Spleen (tissue), 11 donors: ENCODE results near the gene EBF4. TPM values are rescaled to one million over a fixed set of nuclear protein-coding genes. Genes with fewer than 3 reads are reported as not detected.

Experiments
- DNase-seq: peaks from one replicate; pipeline ENCODE4 v3.0.0-alpha.2; 2020
- H3K27ac ChIP-seq, 8 donors: fragments of 200-600 bp; sonication (generic) in 7 of 8; 1 replicate in 4 of 8; 2 replicates in 4 of 8; pipeline versions ENCODE4 v1.5.0 to v1.8.0; 2016 to 2021; ENCODE audit warnings: inconsistent platforms in 4 of 8, mild to moderate bottlenecking in 4 of 8, moderate library complexity in 1 of 8
- H3K27me3 ChIP-seq, 7 donors: fragments of 200-600 bp; sonication (generic) in 6 of 7; replicated peaks in 1 of 7; 1 replicate in 4 of 7; 2 replicates in 3 of 7; pipeline versions ENCODE4 v1.5.0 to v1.8.0; 2016 to 2021; ENCODE audit warnings: inconsistent platforms in 3 of 7, mild to moderate bottlenecking in 1 of 7
- H3K36me3 ChIP-seq, 6 donors: fragments of 200-600 bp; sonication (generic) in 5 of 6; 1 replicate in 4 of 6; 2 replicates in 2 of 6; pipeline versions ENCODE4 v1.5.0 to v1.8.0; 2016 to 2021; ENCODE audit warnings: inconsistent platforms in 2 of 6
- H3K4me1 ChIP-seq, 6 donors: fragments of 200-600 bp; sonication (generic) in 5 of 6; 1 replicate in 3 of 6; 2 replicates in 3 of 6; pipeline versions ENCODE4 v1.5.0 to v1.8.0; 2016 to 2021; ENCODE audit warnings: inconsistent platforms in 3 of 6
- H3K4me3 ChIP-seq, 8 donors: fragments of 200-600 bp; sonication (generic) in 7 of 8; 1 replicate in 4 of 8; 2 replicates in 4 of 8; pipeline versions ENCODE4 v1.5.0 to v1.8.0; 2016 to 2021; ENCODE audit warnings: inconsistent platforms in 4 of 8, mild to moderate bottlenecking in 4 of 8, moderate library complexity in 2 of 8
- H3K9me3 ChIP-seq, 8 donors: fragments of 200-600 bp; sonication (generic) in 7 of 8; 1 replicate in 4 of 8; 2 replicates in 4 of 8; pipeline versions ENCODE4 v1.5.0 to v1.8.0; 2016 to 2021; ENCODE audit warnings: inconsistent platforms in 4 of 8
- POLR2A ChIP-seq, 3 donors: fragments of 450-650 bp; IDR thresholded peaks; one replicate each; pipeline ENCODE4 v1.5.1; 2017; ENCODE audit warnings: antibody characterized with exemption in 3 of 3, mild to moderate bottlenecking in 1 of 3
- POLR2AphosphoS5 ChIP-seq, 3 donors: sonication (generic); formaldehyde crosslinking; IDR thresholded peaks; one replicate each; pipeline ENCODE4 v1.5.1; 2017; ENCODE audit warnings: antibody characterized with exemption in 3 of 3
- WGBS, 5 donors: extraction: QIAGEN DNeasy Blood & Tissue Kit in 3 of 5; methylation state at CpG; one replicate each; pipeline versions ENCODE4 v1.1.5 to v1.1.7; 2013 to 2018; 5-methylcytosine and 5-hydroxymethylcytosine counted together
- intact Hi-C: fragments of 100-400 bp; cut with DNase I; formaldehyde crosslinking; loops from one replicate; pipeline ENCODE4 v1.15.0; 2023; ENCODE audit warnings: low total_unique reads
- polyA plus RNA-seq, 3 donors: library from polyadenylated mRNA; stranded (reverse); fragments of 200-250 nt; gene quantifications; one replicate each; pipeline ENCODE4 v1.2.1, GENCODE V29; 2013
- total RNA-seq, 7 donors: library from RNA; depleted of rRNA in 3 of 7; stranded (reverse); fragments of >200 nt in 3 of 7; fragmentation: NEBNext Ultra II Directional in 4 of 7; extraction: Animal tissue kit (Norgen Biotek cat#: 25700) in 4 of 7; gene quantifications; one replicate each; pipeline versions ENCODE4 v1.1.0 to v1.2.1, GENCODE V29; 2016 to 2021
- TF ChIP-seq, protein P1 (sequence below), 11 experiments: fragments of 200-600 bp in 7 of 11; fragments of 450-650 bp in 4 of 11; sonication (generic) in 4 of 11; IDR thresholded peaks in 8 of 11; conservative IDR thresholded peaks in 3 of 11; 1 replicate in 7 of 11; 2 replicates in 4 of 11; pipeline versions ENCODE4 v1.4.0 to v1.8.0; 2016 to 2021; ENCODE audit warnings: antibody characterized with exemption in 11 of 11, inconsistent platforms in 4 of 11, mild to moderate bottlenecking in 1 of 11
- donor health status: healthy with polysubstance abuse.
- donor health status: DM: no; HTN: no; CAD: no; lungs with moderate emphysema.
- donor health status: DM: no; HTN: no; CAD: no.
- donor health status: Bipolar disorder and iron deficiency.
- donor health status: healthy.
- donor health status: DM: no; HTN: no; CAD: no.
- donor health status: DM: yes; HTN: yes; CAD: no.

Gene EBF4
- total and polyA plus RNA-seq, 10 donors: 2.5 to 19.2 (median 6.4) TPM

DNA sequence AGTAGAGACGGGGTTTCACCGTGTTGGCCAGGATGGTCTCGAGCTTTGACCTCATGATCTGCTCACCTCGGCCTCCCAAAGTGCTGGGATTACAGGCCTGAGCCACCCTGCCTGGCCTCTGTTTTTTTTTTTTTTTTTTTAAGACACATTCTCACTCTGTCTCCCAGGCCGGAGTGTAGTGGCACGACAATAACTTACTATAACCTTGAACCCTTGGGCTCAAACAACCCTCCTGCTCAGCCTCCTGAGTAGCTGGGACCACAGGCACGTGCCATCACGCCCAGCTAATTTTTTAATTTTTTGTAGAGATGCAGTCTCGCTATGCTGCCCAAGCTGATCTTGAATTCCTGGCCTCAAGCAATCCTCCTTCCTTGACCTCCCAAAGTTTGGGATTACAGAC lies 81.2 kb downstream of the EBF4 start:
- intact Hi-C loops: no loop called here
- no peak for DNase-seq
- TF ChIP-seq POLR2AphosphoS5 (IDR thresholded peaks at IDR 0.05): no peak

DNA sequence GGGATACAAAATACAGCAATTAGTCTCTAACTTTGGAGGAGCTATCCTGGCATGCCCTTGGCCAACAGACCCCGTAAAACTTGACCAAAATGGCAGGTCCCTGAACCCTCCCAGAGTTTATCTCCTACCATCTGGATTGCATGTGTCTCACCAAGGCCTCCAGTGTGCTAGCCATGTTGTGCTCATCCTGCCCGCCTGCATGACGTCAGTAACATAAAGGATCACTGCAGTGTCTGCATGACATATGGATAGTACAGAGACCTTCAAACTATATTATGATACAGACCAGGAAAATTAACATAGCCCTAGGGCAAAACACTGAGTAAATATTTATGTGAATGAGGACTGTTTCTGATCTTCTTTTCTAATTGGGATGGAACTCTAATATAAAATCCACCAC lies 82.6 kb downstream of the EBF4 start:
- Histone ChIP-seq H3K4me3 (no peak overlapping the region), H3K27ac (no peak overlapping the region), H3K36me3 (no peaks in the 10 kb centered on the region), H3K4me1 (peaks cover 0 to 5% (median 0%) of the 10 kb centered on the region in 6 donors), H3K27me3 (peaks cover 0 to 34% (median under 1%) of the 10 kb centered on the region in 7 donors), H3K9me3 (peaks cover 0 to 13% (median 7%) of the 10 kb centered on the region in 8 donors)
- TF ChIP-seq, protein P1, sequence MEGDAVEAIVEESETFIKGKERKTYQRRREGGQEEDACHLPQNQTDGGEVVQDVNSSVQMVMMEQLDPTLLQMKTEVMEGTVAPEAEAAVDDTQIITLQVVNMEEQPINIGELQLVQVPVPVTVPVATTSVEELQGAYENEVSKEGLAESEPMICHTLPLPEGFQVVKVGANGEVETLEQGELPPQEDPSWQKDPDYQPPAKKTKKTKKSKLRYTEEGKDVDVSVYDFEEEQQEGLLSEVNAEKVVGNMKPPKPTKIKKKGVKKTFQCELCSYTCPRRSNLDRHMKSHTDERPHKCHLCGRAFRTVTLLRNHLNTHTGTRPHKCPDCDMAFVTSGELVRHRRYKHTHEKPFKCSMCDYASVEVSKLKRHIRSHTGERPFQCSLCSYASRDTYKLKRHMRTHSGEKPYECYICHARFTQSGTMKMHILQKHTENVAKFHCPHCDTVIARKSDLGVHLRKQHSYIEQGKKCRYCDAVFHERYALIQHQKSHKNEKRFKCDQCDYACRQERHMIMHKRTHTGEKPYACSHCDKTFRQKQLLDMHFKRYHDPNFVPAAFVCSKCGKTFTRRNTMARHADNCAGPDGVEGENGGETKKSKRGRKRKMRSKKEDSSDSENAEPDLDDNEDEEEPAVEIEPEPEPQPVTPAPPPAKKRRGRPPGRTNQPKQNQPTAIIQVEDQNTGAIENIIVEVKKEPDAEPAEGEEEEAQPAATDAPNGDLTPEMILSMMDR (IDR thresholded peaks at IDR 0.05 in 8 of 11, conservative IDR thresholded peaks at IDR 0.05 in 3 of 11): no peak
- TF ChIP-seq POLR2A (IDR thresholded peaks at IDR 0.05): no peak
- TF ChIP-seq POLR2AphosphoS5 (IDR thresholded peaks at IDR 0.05): no peak
- intact Hi-C loops: no loop called here
- WGBS, 5 donors: 86 to 100% (median 89%) methylated on average over 3 of the region's 3 CpGs
- DNase-seq: no peak

More for the DNA sequence above, 81.2 kb downstream of the EBF4 start:
- H3K27ac ChIP-seq: no peak overlapping the region
- peaks cover 0 to 5% (median 0%) of the 10 kb centered on the region in 6 donors for H3K4me1 ChIP-seq
- H3K4me3 ChIP-seq: no peak overlapping the region
- peaks cover 0 to 41% (median 7%) of the 10 kb centered on the region in 7 donors for H3K27me3 ChIP-seq
- WGBS, 5 donors: 79 to 93% (median 89%) methylated on average over 9 of the region's 9 CpGs
- H3K36me3 ChIP-seq: no peaks in the 10 kb centered on the region
- H3K9me3 ChIP-seq: peaks cover 0 to 13% (median 7%) of the 10 kb centered on the region in 8 donors

DNA sequence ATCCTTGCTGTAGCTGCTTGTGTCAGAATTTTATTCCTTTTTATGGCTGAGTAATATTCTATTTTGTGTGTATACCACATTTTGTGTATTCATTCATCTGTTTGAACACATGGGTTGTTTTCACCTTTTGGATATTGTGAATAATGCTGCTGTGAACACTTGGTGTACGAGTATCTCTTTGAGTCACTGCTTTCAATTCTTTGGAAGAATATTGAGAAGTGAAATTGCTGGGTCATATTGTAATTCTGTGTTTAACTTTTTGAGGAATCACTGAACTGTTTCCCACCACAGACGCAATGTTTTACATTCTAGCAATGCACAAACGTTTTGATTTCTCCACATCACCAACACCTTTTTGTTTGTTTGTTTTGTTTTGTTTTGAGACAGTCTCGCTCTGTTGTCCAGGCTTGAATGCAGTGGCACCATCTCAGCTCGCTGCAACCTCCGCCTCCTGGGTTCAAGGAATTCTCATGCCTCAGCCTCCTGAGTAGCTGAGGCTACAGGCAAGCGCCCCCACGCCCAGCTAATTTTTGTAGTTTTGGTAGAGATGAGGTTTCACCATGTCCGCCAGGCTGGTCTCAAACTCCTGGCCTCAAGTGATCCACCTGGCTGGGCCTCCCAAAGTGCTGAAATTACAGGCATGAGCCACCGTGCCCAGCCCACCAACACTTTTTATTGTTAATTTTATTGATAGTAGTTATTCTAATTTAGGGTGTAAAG lies 86.2 kb downstream of the EBF4 start:
- no peaks in the 10 kb centered on the region for H3K4me1 ChIP-seq
- peaks cover 0 to 13% (median 7%) of the 10 kb centered on the region in 8 donors for H3K9me3 ChIP-seq
- no peak overlapping the region for H3K4me3 ChIP-seq
- no peak overlapping the region for H3K27ac ChIP-seq
- DNase-seq: no peak
- WGBS, 5 donors: 72 to 81% (median 78%) methylated on average over 10 of the region's 10 CpGs
- H3K36me3 ChIP-seq: no peaks in the 10 kb centered on the region
- intact Hi-C loops: no loop called here
- TF ChIP-seq, protein P1 (IDR thresholded peaks at IDR 0.05 in 8 of 11, conservative IDR thresholded peaks at IDR 0.05 in 3 of 11): no peak
- TF ChIP-seq POLR2A (IDR thresholded peaks at IDR 0.05) (no peak), POLR2AphosphoS5 (IDR thresholded peaks at IDR 0.05) (no peak)
- H3K27me3 ChIP-seq: peaks cover 0 to 21% (median 0%) of the 10 kb centered on the region in 7 donors

DNA sequence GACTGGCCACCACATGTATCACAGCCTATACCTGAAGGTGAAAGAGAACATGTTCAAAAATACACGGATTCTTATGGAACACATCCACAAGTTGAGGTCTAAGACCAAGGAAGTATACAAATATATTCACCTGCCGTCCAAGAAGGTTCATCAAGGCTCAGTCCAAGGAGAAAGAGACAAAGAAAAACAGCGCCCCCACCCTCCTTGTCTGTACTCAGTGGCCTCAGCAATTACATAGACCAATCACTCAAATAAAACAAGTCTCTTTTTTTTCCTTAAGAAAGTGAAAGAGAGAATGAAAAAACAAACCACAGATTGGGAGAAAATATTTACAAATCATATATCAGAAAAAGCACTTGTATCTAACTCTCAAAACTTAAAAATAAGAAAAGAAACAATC lies 88.4 kb downstream of the EBF4 start:
- intact Hi-C loops: no loop called here
- Histone ChIP-seq H3K4me3 (no peak overlapping the region), H3K36me3 (no peaks in the 10 kb centered on the region), H3K4me1 (no peaks in the 10 kb centered on the region), H3K27me3 (peaks cover 0 to 16% (median 0%) of the 10 kb centered on the region in 7 donors), H3K9me3 (peaks cover 0 to 4% (median 2%) of the 10 kb centered on the region in 8 donors), H3K27ac (no peak overlapping the region)
- no peak for DNase-seq
- TF ChIP-seq POLR2A (IDR thresholded peaks at IDR 0.05) (no peak), POLR2AphosphoS5 (IDR thresholded peaks at IDR 0.05) (no peak)
- TF ChIP-seq, protein P1 (IDR thresholded peaks at IDR 0.05 in 8 of 11, conservative IDR thresholded peaks at IDR 0.05 in 3 of 11): no peak
- 49 to 65% (median 50%) methylated on average over 3 of the region's 3 CpGs for WGBS, 5 donors
